ENCODE data around the gene AP2A1.

AP2A1 gene

DNA sequence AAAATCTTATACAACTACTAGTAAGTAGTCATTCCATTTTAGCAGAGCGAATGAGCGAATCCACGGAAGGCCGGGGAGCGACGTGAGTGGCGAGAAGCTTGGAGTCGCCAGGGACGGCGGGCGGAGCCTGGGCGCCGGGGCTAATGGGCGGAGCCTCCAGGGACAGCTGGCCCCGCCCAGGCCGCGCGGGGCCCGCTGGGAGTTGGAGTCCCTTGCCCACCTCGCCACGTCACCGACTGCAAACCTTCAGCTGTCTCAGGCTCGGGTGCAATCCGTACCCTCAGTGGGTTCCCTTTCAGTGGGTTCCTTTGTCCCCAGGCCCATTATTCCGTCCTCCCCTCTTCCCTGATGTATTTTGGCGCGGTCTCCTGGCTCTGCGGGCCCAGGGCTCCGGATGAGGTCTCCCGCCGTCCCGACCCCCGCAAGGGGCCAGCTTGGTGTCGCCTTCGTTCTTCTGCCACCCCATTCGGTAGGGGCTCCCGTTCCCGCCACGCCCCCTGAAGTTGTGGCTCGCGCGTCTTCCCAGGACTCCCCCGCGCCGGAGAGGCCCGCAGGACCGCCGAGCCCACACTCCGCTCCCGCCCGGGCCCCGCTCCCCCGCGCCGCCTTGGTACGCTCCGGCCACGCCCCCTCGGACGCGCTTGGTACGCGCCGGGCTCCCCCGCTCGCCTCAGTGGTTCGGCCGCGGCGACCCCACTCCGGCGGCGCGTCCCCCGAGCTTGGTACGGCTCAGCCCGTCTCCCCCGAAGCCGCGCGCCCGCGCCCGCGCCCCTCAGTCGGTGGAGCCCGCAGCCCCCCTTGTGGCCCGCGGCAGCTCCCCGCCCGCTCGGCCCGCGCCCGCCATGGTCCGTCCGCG lies 83.9 kb downstream of the AP2A1 start, which contains the start of gene PTOV1:
PTOV1 (plus strand) TSS at position 673 of the 856 bp plus-strand sequence.
- peak within 1 kb of the TSS; percentile 93 for H3K27ac ChIP-seq
- TF ChIP-seq, protein P1, sequence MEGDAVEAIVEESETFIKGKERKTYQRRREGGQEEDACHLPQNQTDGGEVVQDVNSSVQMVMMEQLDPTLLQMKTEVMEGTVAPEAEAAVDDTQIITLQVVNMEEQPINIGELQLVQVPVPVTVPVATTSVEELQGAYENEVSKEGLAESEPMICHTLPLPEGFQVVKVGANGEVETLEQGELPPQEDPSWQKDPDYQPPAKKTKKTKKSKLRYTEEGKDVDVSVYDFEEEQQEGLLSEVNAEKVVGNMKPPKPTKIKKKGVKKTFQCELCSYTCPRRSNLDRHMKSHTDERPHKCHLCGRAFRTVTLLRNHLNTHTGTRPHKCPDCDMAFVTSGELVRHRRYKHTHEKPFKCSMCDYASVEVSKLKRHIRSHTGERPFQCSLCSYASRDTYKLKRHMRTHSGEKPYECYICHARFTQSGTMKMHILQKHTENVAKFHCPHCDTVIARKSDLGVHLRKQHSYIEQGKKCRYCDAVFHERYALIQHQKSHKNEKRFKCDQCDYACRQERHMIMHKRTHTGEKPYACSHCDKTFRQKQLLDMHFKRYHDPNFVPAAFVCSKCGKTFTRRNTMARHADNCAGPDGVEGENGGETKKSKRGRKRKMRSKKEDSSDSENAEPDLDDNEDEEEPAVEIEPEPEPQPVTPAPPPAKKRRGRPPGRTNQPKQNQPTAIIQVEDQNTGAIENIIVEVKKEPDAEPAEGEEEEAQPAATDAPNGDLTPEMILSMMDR (conservative IDR thresholded peaks at IDR 0.05), result no peak
- TF ChIP-seq ZFX (IDR thresholded peaks at IDR 0.05), result peak; percentile 92

DNA sequence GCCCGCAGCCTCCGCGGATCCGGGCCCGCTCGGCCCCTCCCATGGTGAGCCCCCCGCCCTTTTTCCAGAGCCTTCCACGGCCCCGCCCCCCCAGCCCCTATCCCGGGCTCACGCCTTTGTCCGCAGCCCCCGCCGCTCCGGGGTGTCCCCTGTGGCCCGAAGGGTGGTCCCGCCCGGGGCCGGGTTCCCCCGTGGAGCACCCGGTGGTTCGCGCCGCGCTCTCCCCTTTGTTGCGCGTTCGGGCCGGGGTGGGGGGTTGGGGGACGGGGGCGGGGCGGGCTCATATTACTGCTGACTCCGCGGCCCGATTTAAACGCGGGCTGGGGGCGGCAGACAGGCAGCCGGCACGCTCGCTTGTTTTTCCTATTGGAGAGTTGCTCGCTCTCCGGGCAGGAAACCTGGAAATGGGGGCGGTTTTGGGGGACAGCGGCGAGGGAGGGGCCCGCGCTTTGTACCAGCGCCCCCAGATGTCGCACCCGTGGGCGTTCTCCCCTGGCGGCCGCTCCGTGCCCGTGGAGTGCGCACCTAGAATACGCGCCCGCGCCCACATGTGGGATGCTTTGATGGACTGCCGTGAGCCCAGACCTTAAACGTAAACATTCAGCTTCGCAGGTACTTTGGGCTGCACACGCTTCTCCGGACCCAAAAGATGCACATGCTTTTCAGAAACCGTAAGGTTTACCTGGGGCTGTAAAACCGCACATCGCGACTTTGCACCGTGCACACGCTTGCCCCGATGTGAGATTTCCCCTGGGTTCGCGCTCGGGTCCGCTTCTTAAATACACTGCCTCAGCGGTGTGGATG lies 84.9 kb downstream of the AP2A1 start:
- H3K27ac ChIP-seq, result peak overlapping the region; percentile 93
- TF ChIP-seq ZFX (IDR thresholded peaks at IDR 0.05), result no peak
- TF ChIP-seq, protein P1 (conservative IDR thresholded peaks at IDR 0.05), result no peak

DNA sequence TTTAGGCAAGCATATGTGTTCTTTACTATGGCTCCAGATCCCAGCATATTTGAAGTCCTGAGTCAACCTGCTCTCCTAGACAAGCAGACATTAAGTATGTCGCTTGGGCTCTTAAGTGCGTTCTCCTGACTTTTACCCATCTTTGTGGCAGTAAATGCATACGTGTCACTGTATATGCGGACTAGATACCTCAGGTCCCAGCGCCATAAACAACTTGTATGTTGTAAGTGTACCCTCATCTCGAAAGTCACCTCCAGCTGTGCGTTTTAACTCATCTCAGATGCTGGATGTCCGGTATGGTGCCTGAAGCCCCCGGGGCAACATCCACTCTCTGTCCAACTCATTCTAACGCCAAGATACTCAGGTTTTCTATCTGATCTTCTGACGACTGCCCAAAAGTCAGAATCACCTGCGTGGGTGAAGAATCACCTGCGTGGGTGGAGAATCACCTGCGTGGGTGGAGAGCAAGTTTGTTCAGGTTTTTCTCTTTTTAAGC lies 85.9 kb downstream of the AP2A1 start:
- H3K27ac ChIP-seq, result peak overlapping the region; percentile 93
- TF ChIP-seq, protein P1 (conservative IDR thresholded peaks at IDR 0.05), result no peak
- TF ChIP-seq ZFX (IDR thresholded peaks at IDR 0.05), result no peak

DNA sequence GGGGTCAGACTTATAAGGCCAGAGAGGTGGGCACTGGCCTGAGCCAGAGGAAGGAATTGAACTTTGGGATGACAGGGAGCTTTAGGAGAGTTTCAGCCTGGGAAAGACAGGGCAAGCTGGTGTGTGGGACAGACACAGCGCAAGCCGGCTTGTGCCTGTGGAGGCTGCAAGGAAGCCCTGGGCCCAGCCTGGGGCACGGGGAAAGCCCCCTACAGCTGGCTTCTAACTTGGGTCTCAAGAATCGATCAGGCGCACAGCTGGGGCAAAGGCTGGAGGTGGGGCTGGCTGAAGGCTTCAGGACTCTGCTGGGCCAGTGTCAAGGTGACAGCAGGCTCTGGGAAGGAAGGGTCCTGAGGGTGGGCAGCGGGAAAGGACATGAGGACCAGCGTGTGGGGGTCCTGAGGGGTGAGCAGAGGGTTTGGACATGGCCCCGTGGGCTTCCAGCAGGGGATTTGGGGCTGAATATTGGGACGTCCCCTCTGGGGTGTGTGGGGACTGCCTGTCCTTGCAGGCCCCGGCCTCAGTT lies 87.1 kb downstream of the AP2A1 start:
- H3K27ac ChIP-seq, result no peak overlapping the region
- TF ChIP-seq ZFX (IDR thresholded peaks at IDR 0.05), result no peak
- TF ChIP-seq, protein P1 (conservative IDR thresholded peaks at IDR 0.05), result no peak

DNA sequence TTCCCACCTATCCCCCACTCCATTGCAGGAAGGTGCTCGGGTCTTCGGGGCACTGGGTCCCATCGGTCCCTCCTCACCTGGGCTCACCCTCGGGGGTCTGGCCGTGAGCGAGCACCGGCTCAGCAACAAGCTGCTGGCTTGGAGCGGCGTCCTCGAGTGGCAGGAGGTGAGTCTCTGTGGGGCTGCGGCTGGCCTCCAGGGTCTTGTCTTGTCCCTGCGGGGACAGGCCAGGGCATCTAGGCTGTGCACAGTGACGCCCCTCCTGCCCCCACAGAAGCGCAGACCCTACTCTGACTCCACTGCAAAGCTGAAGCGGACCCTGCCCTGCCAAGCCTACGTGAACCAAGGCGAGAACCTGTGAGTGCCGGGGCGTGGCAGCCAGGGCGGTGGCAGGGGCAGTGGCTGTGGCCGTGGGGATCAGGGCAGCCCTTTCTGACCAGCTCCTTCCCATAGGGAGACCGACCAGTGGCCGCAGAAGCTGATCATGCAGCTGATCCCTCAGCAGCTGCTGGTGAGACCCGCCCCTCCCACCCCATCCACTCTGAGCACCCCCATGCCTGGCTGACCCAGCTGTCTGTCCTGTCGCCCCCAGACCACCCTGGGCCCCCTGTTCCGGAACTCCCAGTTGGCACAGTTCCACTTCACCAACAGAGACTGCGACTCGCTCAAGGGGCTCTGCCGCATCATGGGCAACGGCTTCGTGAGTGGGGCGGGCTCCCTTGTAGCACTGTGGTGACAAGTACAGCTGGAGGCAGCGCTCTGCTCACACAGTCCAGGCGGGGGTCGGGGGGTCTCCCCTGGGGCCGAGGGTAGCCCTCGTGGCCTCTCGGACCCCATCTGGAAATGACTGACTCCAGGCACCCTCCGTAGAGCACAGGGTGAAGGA lies 87.8 kb downstream of the AP2A1 start:
- no peak overlapping the region for H3K27ac ChIP-seq
- TF ChIP-seq, protein P1 (conservative IDR thresholded peaks at IDR 0.05), result no peak
- TF ChIP-seq ZFX (IDR thresholded peaks at IDR 0.05), result no peak

DNA sequence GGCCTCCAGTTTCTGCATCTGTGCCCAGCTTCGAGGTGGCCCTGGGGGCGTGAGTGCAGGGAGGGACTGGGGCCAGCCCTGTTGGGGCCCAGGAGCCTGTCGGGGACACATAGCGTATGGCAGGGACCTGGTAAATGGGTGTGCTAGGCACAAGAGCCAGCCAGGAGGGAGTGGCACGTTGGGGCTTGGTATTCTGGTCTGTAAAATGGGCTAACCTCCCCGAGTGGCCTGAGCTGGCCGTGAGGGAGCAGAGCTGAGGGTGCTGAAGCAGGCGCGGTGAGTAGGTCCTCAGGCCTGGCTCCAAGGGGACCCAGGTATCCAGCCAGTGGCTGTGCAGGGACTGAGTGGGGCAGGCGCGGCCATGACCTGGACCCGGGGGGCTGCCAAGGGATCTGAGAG lies 88.5 kb downstream of the AP2A1 start:
- 0 out of 2 replicates have a peak overlapping the region, but pooled peaks have one; percentile 5 for H3K27ac ChIP-seq
- TF ChIP-seq, protein P1 (conservative IDR thresholded peaks at IDR 0.05), result no peak
- no peak for TF ChIP-seq ZFX (IDR thresholded peaks at IDR 0.05)
